Measurements from ENCODE around the gene ARMS2.

GRCh38 chr10:122485670-122486069, 31.2 kb downstream of the ARMS2 start:
- TF ChIP-seq EZH2phosphoT487 (IDR thresholded peaks at IDR 0.05; ENCODE audit: borderline replicate concordance, low read depth, low read length) (no peak), CTCF (conservative IDR thresholded peaks at IDR 0.05; ENCODE audit: low read length) (no peak)
